Measurements from ENCODE around the gene RGS17.
"Not testable (repeated sequence)": the region's sequence is repeated elsewhere in the genome, so short reads cannot be mapped to it uniquely, and the experiment has no call there.

The RGS17 gene

DNA sequence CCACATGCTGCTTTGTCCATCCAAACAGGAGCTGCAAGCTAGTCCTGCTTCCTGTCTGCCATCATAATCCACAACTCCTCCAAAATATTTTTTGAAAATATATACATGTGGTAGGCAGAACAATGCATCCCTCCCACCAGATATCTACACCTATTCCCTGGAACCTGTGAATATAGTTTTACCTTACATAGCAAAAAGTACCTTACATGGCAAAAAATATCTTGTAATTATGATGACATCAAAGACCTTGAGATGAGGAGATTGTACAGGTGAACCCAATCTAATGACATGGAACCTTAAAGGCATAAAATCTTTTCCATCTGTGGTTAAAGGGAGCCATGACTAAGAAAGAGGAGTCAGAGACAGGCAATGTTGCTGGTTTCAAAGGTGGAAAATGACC is 15.3 kb upstream of the RGS17 start:
- Histone ChIP-seq H3K36me3 (ENCODE audit: control insufficient read depth, insufficient read depth, low read length) (no peaks in the 10 kb centered on the region), H3K9me3 (ENCODE audit: control insufficient read depth, low read length) (no peaks in the 10 kb centered on the region), H3K4me3 (ENCODE audit: low read length) (no peak overlapping the region), H3K27me3 (ENCODE audit: control insufficient read depth, insufficient read depth, low read length) (no peaks in the 10 kb centered on the region), H3K4me1 (ENCODE audit: control insufficient read depth, insufficient read depth, low read length) (no peaks in the 10 kb centered on the region), H3K9ac (ENCODE audit: low read length) (no peak overlapping the region)

DNA sequence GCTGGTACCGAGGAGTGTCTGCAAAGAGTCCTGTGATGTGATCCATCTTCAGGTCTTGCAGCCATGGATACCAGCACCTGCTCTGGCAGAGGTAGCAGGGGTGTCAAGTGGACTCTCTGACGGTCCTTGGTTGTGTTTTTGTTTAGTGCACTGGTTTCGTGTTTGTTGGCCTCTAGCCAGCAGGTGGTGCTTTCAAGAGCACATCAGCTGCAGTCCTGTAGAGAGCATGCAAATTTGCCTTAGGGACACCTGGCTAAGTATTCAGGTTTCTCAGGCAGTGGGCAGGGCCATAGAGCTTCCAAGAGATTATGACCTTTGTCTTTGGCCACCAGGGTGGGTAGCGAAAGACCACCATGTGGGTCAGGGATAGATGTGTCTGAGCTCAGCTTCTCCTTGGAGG is 14.5 kb upstream of the RGS17 start:
- Histone ChIP-seq H3K9me3 (ENCODE audit: control insufficient read depth, low read length) (no peaks in the 10 kb centered on the region), H3K9ac (ENCODE audit: low read length) (no peak overlapping the region), H3K4me3 (ENCODE audit: low read length) (no peak overlapping the region), H3K4me1 (ENCODE audit: control insufficient read depth, insufficient read depth, low read length) (no peaks in the 10 kb centered on the region), H3K27me3 (ENCODE audit: control insufficient read depth, insufficient read depth, low read length) (no peaks in the 10 kb centered on the region), H3K36me3 (ENCODE audit: control insufficient read depth, insufficient read depth, low read length) (no peaks in the 10 kb centered on the region)

DNA sequence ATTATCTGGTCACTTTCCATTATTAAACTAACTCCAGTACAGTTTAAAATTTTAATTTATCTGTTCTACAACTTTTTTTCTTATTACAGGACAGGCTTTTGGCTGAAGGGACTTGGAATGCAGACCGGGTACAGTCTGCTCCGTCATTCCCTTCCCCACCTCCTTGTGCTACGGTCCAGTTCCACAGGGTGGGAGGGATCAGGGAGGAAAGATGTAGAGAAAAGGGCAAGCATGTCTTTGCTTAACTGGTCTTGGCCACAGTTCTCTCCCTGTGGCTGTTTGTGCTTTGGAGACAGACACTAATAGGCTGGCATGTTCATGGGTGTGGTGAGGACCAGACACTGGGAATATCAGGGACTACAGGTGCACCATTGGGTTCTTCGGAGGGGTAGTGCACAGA is 12.1 kb upstream of the RGS17 start:
- H3K9ac ChIP-seq (ENCODE audit: low read length) = no peak overlapping the region
- H3K27me3 ChIP-seq (ENCODE audit: control insufficient read depth, insufficient read depth, low read length) = no peaks in the 10 kb centered on the region
- no peaks in the 10 kb centered on the region for H3K4me1 ChIP-seq (ENCODE audit: control insufficient read depth, insufficient read depth, low read length)
- H3K9me3 ChIP-seq (ENCODE audit: control insufficient read depth, low read length) = no peaks in the 10 kb centered on the region
- H3K4me3 ChIP-seq (ENCODE audit: low read length) = no peak overlapping the region
- H3K36me3 ChIP-seq (ENCODE audit: control insufficient read depth, insufficient read depth, low read length) = no peaks in the 10 kb centered on the region

DNA sequence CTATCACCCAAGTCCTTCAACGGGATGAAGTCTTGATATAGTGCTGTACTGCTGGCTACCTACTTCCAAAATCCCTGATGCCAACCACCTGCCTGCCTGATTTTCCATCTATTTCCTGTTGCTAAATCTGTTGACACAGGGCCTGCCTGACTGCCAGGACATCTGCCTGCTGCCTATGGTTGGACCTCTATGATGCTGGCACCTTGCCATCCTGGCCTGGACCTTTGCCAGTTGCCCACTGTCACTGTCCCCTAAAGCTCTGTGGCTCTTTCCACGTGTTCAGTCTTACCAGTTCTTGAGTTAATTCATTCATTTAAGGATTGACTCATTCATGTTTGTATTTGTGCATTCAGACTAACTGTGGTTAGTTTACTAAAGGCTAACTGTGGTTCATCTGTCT is 9.2 kb upstream of the RGS17 start:
- no peak overlapping the region for H3K9ac ChIP-seq (ENCODE audit: low read length)
- H3K4me3 ChIP-seq (ENCODE audit: low read length) = no peak overlapping the region
- no peaks in the 10 kb centered on the region for H3K4me1 ChIP-seq (ENCODE audit: control insufficient read depth, insufficient read depth, low read length)
- H3K36me3 ChIP-seq (ENCODE audit: control insufficient read depth, insufficient read depth, low read length) = no peaks in the 10 kb centered on the region
- no peaks in the 10 kb centered on the region for H3K27me3 ChIP-seq (ENCODE audit: control insufficient read depth, insufficient read depth, low read length)
- H3K9me3 ChIP-seq (ENCODE audit: control insufficient read depth, low read length) = no peaks in the 10 kb centered on the region

DNA sequence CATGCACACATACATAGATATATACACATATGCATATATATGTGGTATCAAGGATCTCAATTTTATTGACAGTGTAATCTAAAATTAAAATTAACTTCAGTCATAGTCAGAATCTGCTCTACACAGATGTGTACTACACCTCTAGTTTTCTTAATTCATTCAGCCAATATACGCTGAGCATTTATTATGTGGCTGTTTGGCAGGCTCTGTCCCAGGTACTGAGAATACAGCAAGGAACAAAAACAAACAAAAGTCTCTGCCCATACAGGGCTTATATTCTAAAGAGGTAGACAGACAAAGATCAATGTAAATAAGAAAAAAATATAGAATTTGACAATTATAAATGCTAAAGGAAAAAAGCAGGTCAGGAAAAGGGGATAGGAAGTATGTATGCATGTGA is 7.8 kb upstream of the RGS17 start:
- Histone ChIP-seq H3K9me3 (ENCODE audit: control insufficient read depth, low read length) (no peaks in the 10 kb centered on the region), H3K36me3 (ENCODE audit: control insufficient read depth, insufficient read depth, low read length) (no peaks in the 10 kb centered on the region), H3K27me3 (ENCODE audit: control insufficient read depth, insufficient read depth, low read length) (no peaks in the 10 kb centered on the region), H3K9ac (ENCODE audit: low read length) (no peak overlapping the region), H3K4me3 (ENCODE audit: low read length) (no peak overlapping the region), H3K4me1 (ENCODE audit: control insufficient read depth, insufficient read depth, low read length) (no peaks in the 10 kb centered on the region)

DNA sequence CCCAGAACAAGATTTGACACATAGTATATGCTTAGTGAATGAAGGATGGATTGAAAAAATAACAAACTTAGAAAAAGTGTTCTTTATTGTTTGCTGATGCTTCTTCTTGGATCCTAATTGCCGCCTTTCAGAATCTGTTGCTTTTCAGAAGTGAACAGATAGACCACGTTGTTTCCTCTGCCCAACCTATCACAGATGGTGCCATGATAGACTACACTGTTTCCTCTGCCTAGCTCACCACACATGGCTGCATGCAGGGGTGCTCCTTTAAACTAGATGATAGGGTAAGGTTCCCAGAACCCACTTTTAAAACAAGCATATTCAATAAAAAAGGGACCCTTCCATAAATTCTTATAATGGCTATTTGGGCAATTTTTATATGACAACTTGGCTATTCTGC is 4.6 kb upstream of the RGS17 start:
- Histone ChIP-seq H3K36me3 (ENCODE audit: control insufficient read depth, insufficient read depth, low read length) (no peaks in the 10 kb centered on the region), H3K4me1 (ENCODE audit: control insufficient read depth, insufficient read depth, low read length) (no peaks in the 10 kb centered on the region), H3K4me3 (ENCODE audit: low read length) (no peak overlapping the region), H3K27me3 (ENCODE audit: control insufficient read depth, insufficient read depth, low read length) (peaks cover 8% of the 10 kb centered on the region), H3K9ac (ENCODE audit: low read length) (no peak overlapping the region), H3K9me3 (ENCODE audit: control insufficient read depth, low read length) (no peaks in the 10 kb centered on the region)

DNA sequence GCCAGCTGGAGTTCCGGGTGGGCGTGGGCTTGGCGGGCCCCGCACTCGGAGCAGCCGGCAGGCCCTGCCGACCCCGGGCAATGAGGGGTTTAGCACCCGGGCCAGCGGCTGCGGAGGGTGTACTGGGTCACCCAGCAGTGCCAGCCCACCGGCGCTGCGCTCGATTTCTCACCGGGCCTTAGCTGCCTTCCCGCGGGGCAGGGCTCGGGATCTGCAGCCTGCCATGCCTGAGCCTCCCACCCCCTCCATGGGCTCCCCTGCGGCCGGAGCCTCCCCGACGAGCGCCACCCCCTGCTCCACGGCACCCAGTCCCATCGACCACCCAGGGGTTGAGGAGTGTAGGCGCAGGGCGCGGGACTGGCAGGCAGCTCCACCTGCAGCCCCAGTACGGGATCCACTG is 2.6 kb upstream of the RGS17 start:
- H3K9me3 ChIP-seq (ENCODE audit: control insufficient read depth, low read length); H3K4me1 ChIP-seq (ENCODE audit: control insufficient read depth, insufficient read depth, low read length); H3K9ac ChIP-seq (ENCODE audit: low read length); H3K36me3 ChIP-seq (ENCODE audit: control insufficient read depth, insufficient read depth, low read length); H3K4me3 ChIP-seq (ENCODE audit: low read length): not testable (repeated sequence)
- H3K27me3 ChIP-seq (ENCODE audit: control insufficient read depth, insufficient read depth, low read length) = peaks cover 28% of the 10 kb centered on the region

DNA sequence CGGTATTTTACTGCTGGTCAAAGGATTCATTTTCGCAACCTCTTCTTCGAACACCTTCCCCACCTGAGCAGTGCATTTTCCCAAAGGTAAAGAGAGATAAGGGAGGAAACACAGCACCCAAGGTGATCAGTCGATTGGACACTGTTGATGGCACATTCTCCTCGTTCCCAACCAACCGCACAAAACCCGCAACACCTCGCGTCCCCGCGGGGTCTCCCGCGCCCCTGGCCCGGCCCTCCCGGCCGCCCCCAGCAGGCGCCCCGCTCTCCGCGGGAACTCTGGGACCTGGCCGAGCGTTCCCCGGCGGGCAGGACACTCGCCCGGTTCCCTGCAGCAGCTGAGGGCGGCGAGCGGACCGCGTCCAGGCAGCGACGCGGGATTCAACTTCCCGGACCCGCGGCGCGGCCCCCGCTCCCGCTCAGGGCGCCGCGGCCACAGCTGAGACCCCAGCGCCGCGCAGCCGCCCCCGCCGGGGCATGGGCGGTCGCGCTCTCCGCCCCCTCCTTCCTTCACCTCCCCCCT is 506 bp downstream of the RGS17 start:
- Histone ChIP-seq H3K4me3 (ENCODE audit: low read length) (peak overlapping the region; percentile 8), H3K27me3 (ENCODE audit: control insufficient read depth, insufficient read depth, low read length) (peaks cover 51% of the 10 kb centered on the region), H3K36me3 (ENCODE audit: control insufficient read depth, insufficient read depth, low read length) (no peaks in the 10 kb centered on the region), H3K4me1 (ENCODE audit: control insufficient read depth, insufficient read depth, low read length) (no peaks in the 10 kb centered on the region), H3K9ac (ENCODE audit: low read length) (peak overlapping the region; percentile 43), H3K9me3 (ENCODE audit: control insufficient read depth, low read length) (no peaks in the 10 kb centered on the region)

DNA sequence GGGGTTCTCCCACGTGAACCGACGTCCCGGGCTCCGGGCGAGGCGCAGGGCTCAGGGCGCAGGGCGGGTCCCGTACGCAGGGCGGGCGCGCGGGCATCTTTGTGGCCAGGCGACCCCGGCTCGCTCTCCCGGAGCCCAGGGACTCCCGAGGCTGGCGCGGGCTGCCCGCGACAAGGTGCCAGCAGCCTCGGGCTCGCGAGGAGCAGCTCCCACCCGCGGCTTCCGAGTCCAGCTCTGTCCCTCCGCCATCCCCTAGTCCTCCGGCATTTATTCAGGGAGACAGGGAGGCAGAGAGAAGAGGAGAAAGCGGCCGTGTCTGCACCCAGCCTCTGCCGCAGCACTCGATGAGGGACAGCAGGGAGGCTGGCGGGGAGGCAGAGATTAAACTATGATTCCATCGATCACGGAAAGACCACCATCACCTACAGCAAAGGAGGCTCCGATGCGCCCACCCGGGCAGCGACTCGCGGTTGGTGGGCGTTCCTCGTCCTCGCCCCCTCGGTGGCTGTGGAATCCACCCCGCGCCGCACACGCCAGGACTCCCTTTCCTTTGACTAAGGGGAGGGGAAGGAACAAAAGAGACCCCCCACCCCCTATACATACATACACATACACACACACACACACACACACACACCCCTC is 1.1 kb downstream of the RGS17 start:
- H3K9ac ChIP-seq (ENCODE audit: low read length) = peak overlapping the region; percentile 43
- no peaks in the 10 kb centered on the region for H3K9me3 ChIP-seq (ENCODE audit: control insufficient read depth, low read length)
- no peaks in the 10 kb centered on the region for H3K36me3 ChIP-seq (ENCODE audit: control insufficient read depth, insufficient read depth, low read length)
- H3K4me3 ChIP-seq (ENCODE audit: low read length) = peak overlapping the region; percentile 8
- peaks cover 51% of the 10 kb centered on the region for H3K27me3 ChIP-seq (ENCODE audit: control insufficient read depth, insufficient read depth, low read length)
- H3K4me1 ChIP-seq (ENCODE audit: control insufficient read depth, insufficient read depth, low read length) = no peaks in the 10 kb centered on the region

DNA sequence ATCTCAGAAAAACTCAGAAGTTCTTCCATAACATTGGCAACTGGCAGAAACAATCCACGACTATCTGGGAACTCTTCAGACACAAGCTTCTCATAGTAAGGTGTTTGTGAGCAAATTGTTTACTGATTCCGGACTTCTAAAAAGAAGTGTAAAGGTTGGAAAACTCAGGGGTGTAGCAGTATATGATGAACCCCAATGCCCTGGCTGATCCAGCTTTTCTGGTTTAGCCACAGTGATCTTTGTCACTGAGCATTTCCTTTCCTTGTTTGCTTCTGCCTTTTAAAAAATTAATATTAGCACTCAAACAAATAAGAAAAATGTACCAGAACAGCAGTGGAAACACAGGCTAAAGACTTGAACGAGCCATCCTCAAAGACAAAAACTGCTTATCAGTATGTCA is 4.9 kb downstream of the RGS17 start:
- H3K9me3 ChIP-seq (ENCODE audit: control insufficient read depth, low read length) = no peaks in the 10 kb centered on the region
- no peak overlapping the region for H3K9ac ChIP-seq (ENCODE audit: low read length)
- H3K36me3 ChIP-seq (ENCODE audit: control insufficient read depth, insufficient read depth, low read length) = no peaks in the 10 kb centered on the region
- peaks cover 46% of the 10 kb centered on the region for H3K27me3 ChIP-seq (ENCODE audit: control insufficient read depth, insufficient read depth, low read length)
- H3K4me3 ChIP-seq (ENCODE audit: low read length) = no peak overlapping the region
- H3K4me1 ChIP-seq (ENCODE audit: control insufficient read depth, insufficient read depth, low read length) = no peaks in the 10 kb centered on the region

DNA sequence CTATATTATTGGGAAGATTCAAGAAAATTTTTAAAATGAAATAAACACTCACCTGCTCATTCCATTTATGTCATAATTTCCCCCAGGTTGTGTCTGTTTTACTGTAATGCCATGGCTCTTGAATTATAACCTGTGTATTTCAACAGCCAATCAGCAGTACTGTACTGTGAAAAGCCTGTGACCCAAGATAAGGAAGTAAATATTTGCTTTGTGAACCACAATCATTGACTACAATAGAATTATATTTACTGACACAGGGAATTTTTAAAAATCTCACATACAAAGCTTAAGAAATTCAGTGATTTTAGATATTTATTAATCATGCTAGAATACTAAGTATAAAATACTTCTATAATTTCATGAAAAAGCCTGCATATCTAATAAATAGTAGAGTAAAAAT is 6.0 kb downstream of the RGS17 start:
- Histone ChIP-seq H3K9me3 (ENCODE audit: control insufficient read depth, low read length) (no peaks in the 10 kb centered on the region), H3K4me1 (ENCODE audit: control insufficient read depth, insufficient read depth, low read length) (no peaks in the 10 kb centered on the region), H3K36me3 (ENCODE audit: control insufficient read depth, insufficient read depth, low read length) (no peaks in the 10 kb centered on the region), H3K27me3 (ENCODE audit: control insufficient read depth, insufficient read depth, low read length) (peaks cover 37% of the 10 kb centered on the region), H3K9ac (ENCODE audit: low read length) (no peak overlapping the region), H3K4me3 (ENCODE audit: low read length) (no peak overlapping the region)

DNA sequence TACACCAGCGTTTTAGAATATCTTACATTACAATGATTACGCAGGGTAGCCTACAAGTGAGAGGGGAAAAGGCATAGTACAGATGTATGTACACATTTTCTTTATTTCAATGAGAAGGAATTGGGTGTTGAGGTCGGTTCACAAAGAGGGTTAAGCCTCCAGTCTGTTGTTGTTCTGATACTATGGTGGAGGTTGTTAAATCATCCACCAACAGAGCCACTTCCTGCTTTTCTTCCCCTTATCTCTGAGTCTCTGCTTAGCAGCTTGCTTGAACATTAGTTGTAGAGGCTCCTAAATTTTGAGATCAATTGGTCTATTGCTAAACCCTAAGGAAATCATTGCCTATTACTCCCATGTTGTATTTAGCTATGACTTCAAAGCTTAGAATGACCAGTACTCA is 7.3 kb downstream of the RGS17 start:
- no peak overlapping the region for H3K4me3 ChIP-seq (ENCODE audit: low read length)
- H3K36me3 ChIP-seq (ENCODE audit: control insufficient read depth, insufficient read depth, low read length) = no peaks in the 10 kb centered on the region
- peaks cover 24% of the 10 kb centered on the region for H3K27me3 ChIP-seq (ENCODE audit: control insufficient read depth, insufficient read depth, low read length)
- H3K4me1 ChIP-seq (ENCODE audit: control insufficient read depth, insufficient read depth, low read length) = no peaks in the 10 kb centered on the region
- H3K9me3 ChIP-seq (ENCODE audit: control insufficient read depth, low read length) = no peaks in the 10 kb centered on the region
- H3K9ac ChIP-seq (ENCODE audit: low read length) = no peak overlapping the region

DNA sequence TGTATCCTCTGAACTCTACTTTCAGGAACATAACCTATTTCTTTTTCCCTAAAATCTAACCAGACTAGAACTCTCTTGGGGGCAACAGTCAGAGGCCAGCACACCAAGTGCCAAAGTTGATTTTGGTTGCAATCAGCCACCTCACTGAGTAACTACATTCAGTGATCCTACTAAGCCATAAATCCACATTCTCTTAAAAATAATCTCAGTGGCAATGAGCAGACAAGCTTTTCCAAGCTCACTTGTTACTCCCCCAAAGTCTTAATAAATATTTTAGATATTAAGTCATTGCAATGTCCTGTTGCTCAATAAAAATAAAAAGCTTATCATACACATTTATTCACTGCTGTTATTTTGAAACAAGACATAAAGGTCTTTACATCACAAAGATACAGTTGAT is 9.8 kb downstream of the RGS17 start:
- Histone ChIP-seq H3K36me3 (ENCODE audit: control insufficient read depth, insufficient read depth, low read length) (no peaks in the 10 kb centered on the region), H3K27me3 (ENCODE audit: control insufficient read depth, insufficient read depth, low read length) (peaks cover 5% of the 10 kb centered on the region), H3K9me3 (ENCODE audit: control insufficient read depth, low read length) (no peaks in the 10 kb centered on the region), H3K4me1 (ENCODE audit: control insufficient read depth, insufficient read depth, low read length) (no peaks in the 10 kb centered on the region), H3K9ac (ENCODE audit: low read length) (no peak overlapping the region), H3K4me3 (ENCODE audit: low read length) (no peak overlapping the region)

Data from mucosa of stomach (tissue), 1 donor.